VCaP (cell line): ENCODE data around the gene PITX3.
A peak's percentile ranks its signal among the peaks of the same experiment; 100 is the strongest.
"Not testable (repeated sequence)": the region's sequence is repeated elsewhere in the genome, so short reads cannot be mapped to it uniquely, and the experiment has no call there.

Experiments used
- H3K27ac ChIP-seq: fragments of 450-650 bp; 2 replicates; pipeline ENCODE4 v1.5.1; 2017
- TF ChIP-seq, protein P1 (sequence below): fragments of 450-650 bp; conservative IDR thresholded peaks from 2 replicates; pipeline ENCODE4 v1.5.1; 2017; ENCODE audit warnings: mild to moderate bottlenecking, moderate library complexity

The PITX3 gene

DNA sequence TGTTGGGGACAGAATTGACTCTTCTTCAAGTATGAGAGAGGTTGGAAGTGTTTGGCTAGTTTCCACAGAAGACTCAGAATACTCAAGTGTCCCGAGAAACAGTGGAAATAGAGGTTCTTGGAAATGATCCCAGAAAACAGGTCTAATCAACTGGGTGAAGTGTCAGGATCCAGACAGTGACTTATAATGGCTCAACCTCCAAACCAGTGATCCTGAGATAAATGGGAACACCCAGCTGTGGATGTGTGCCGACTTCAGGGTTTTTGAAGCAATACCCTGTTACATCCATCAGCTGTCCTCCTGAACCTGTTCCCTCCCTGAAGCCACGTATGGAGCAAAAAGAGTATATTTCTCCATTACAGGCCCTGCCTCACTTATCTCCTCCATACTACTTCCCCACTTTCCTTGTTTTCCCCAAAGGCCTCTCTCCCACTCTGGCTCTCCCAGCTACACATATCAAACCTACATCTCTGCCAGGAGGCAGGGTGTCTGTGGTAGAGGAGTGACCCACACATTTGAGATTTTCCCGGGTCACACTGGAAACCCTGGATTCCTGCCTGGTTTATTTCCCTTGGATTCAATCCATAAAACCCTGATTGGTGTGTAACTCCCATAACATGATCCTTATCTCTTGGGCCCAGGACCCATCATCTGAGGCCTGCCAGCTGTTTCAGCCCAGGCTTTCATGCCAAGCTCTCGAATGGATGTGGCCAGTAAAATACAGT is 32.8 kb downstream of the PITX3 start:
- TF ChIP-seq, protein P1, sequence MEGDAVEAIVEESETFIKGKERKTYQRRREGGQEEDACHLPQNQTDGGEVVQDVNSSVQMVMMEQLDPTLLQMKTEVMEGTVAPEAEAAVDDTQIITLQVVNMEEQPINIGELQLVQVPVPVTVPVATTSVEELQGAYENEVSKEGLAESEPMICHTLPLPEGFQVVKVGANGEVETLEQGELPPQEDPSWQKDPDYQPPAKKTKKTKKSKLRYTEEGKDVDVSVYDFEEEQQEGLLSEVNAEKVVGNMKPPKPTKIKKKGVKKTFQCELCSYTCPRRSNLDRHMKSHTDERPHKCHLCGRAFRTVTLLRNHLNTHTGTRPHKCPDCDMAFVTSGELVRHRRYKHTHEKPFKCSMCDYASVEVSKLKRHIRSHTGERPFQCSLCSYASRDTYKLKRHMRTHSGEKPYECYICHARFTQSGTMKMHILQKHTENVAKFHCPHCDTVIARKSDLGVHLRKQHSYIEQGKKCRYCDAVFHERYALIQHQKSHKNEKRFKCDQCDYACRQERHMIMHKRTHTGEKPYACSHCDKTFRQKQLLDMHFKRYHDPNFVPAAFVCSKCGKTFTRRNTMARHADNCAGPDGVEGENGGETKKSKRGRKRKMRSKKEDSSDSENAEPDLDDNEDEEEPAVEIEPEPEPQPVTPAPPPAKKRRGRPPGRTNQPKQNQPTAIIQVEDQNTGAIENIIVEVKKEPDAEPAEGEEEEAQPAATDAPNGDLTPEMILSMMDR, result no peak

DNA sequence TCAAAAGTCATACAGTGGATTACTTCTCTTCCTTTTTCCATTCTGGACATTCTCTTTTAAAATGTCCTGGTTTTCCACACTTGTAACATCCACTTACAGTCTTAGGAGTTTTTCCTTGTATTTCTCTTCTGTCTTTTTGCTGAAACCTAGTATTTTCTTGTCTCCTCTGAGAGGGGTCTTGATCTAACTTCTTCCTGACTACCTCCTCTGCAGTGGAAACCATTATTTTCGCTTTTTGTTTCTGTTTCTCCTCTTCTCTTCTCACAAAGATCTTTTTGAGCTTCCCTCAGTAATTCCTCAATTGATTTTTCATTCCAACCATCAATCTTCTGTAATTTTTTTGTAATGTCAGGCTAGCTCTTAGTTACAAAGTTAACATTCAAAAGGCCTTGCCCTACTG is 38.9 kb downstream of the PITX3 start:
- no peak overlapping the region for H3K27ac ChIP-seq
- TF ChIP-seq, protein P1, result no peak

More for the DNA sequence above, 32.8 kb downstream of the PITX3 start:
- peak overlapping the region; percentile 56 for H3K27ac ChIP-seq

DNA sequence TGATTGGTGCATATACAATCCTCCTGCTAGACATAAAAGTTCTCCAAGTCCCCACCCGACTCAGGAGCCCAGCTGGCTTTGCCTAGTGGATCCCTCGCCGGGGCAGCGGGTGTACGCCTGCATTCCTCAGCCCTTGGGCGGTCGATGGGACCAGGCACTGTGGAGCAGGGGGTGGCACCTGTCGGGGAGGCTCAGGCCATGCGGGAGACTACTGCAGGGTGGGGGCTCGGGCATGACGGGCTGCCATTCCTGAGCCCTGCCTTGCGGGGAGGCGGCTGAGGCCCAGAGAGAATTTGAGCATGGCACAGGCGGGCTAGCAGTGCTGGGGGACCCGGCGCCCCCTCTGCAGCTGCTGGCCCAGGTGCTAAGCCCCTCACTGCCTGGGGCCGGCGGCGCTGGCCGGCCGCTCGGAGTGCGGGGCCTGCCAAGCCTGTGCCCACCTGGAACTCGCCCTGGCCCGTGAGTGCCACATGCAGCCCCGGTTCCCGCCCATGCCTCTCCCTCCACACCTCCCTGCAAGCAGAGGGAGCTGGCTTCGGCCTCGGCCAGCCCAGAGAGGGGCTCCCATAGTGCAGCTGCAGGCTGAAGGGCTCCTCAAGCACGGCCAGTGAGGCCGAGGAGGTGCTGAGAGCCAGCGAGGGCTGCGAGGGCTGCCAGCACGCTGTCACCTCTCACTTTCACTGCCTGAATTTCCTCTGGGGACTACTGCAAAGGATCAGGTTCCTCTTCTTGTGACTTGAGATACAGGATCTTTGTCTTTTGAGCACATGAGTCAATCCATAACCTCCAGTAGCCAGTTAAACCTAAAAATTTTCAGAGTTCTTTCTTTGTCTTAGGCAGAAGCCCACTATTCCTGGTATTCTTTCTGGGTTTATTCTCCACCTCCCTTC is 40.3 kb downstream of the PITX3 start:
- H3K27ac ChIP-seq, result no peak overlapping the region
- TF ChIP-seq, protein P1, result no peak

DNA sequence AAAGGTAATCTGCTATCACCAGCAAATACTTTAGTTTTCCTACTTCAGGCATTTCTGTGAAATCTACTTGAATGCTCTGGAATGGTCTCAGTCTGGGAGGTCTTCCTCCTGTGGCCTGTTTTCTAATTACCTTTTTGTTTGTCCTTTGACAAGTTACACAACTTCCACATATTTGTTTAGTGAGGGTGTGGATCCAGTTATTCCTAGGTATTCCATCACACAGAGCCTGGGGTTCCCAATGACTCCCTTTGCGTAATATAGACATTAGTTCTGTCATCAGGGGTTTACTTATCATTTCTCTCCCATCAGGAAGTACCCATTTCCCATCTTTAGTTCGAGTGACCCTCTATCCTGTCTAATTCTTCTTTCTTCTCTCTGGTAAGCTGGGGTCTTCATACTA is 43.3 kb downstream of the PITX3 start:
- TF ChIP-seq, protein P1, result no peak
- no peak overlapping the region for H3K27ac ChIP-seq

DNA sequence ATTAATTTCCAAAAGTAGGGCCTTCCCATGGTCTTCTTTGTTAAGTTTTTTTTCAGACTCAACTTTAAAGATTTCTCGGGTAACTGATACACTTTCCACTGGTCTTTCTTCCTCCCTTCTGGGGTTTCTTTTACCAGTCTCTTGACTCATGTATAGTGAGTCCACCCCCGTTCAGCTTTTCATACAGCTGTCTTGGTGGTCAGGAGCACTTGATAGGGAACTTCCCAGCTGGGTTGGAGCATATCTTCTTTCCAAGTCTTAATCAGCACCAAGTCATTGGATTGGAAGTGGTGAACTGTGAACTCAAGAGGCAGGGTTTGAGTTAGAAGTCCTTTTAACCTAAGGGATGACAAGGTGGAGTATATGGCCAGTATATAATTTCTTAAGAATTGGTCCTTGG is 44.4 kb downstream of the PITX3 start:
- no peak overlapping the region for H3K27ac ChIP-seq
- TF ChIP-seq, protein P1, result no peak

DNA sequence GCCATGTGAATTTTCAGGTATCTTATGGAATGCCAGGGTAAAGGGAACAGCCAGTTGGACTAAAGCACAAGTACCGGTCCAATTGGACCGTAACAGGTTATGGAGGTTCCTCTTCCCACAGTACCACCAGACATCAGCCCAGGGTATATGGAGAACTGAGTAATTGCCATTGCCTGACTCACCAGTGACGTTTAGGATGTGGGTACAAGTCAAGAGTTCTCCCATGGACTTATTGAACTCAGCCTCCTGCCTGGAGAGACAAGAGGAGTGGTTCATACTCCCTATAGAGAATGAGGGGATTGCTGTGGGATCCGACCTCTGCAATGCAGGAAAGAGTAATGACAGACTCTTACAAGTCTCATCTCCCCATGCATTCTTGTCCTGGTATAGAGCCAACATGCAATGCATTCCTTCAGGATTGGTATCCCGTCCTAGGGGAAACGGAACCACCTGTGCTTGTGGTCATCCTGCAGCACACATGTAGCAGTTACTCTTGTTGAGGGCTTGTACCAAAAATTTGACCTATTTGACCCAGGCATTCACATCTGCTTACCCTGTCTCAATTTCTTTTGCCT is 45.9 kb downstream of the PITX3 start:
- TF ChIP-seq, protein P1, result no peak
- H3K27ac ChIP-seq, result no peak overlapping the region

DNA sequence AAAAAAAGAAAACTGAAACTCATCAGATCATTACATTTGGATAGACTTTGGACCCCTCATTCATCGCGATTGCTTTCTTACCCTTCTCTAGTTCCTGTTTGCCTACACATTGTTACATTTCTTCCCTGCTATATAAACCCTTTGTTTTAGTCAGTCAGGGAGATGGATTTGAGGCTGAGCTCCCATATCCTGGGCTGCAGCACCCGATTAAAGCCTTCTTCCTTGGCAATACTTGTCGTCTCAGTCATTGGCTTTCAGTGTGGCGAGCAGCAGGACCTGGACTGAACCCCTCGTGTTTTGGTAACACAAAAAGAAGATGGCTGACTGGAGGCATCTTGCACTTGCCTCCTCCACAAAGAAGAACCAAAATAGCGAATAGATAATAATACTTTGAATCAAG is 49.4 kb downstream of the PITX3 start:
- TF ChIP-seq, protein P1, result no peak
- no peak overlapping the region for H3K27ac ChIP-seq

DNA sequence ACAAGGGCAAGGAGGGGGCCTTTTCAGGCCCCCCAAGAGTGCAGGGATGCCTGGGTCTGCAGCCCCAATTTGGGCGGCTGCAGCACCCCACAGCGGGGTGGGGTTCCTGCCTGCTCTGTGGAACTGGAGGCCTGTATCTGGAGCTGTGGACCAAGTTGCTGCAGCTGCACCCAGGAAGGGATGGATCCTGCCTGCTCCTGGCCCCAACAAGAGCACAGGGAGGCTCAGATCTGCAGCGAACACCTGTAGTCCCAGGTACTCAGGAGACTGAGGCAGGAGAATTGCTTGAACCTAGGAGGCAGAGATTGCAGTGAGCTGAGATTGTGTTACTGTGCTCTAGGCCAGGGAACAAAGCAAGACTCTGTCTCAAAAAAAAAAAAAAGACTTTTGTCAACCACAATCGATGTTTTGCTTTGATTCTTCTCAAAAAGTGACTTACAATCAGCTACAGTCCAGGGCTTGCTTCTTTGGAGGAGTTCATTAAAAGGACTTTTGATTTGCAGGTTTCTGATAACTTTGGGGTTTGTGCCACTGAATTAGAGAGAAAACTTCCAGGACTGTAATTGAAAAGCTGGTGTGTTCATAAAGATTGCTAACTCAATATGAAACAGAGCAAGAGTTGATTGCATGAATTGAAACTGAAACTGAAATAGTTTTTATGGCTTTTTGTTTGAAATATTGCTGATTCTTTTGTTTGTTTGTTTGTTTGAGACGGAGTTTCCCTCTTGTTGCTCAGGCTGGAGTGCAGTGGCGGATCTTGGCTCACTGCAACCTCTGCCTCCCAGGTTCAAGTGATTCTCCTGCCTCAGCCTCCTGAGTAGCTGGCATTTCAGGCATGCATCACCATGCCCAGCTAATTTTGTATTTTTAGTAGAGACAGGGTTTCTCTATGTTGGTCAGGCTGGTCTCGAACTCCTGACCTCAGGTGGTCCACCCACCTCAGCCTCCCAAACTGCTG is 52.1 kb downstream of the PITX3 start:
- not testable (repeated sequence) for H3K27ac ChIP-seq
